Fibroblast of lung (primary cell): ENCODE results near the gene BTBD9.

ENCODE experiments used
- CTCF ChIP-seq, 2 donors: IDR thresholded peaks in 1 of 2; conservative IDR thresholded peaks in 1 of 2; 1 replicate in 1 of 2; 2 replicates in 1 of 2; pipeline ENCODE4 v1.5.1; 2011 to 2012; ENCODE audit warnings: low read length in 2 of 2, control low read depth in 1 of 2, inconsistent platforms in 1 of 2, low read depth in 1 of 2, mild to moderate bottlenecking in 1 of 2
- EZH2 ChIP-seq: IDR thresholded peaks from 2 replicates; pipeline ENCODE4 v1.5.1; 2012; ENCODE audit warnings: low read length, control low read depth, mild to moderate bottlenecking; ENCODE audit errors: missing control alignments

GRCh38 chr6:38587766-38588362 is 51.9 kb downstream of the BTBD9 start:
- TF ChIP-seq CTCF (conservative IDR thresholded peaks at IDR 0.05 in 1 of 2, IDR thresholded peaks at IDR 0.05 in 1 of 2; ENCODE audit: low read depth in 1 of 2, low read length in 2 of 2), result no peak
- TF ChIP-seq EZH2, result no peak
